Left lobe of liver (tissue), 2 donors: ENCODE measurements around the gene EVI5. TPM values are rescaled to one million over a fixed set of nuclear protein-coding genes. Genes with fewer than 3 reads are reported as not detected.
"Not testable (repeated sequence)": the region's sequence is repeated elsewhere in the genome, so short reads cannot be mapped to it uniquely, and the experiment has no call there.

Source experiments
- ATAC-seq: fragments of 200-7000 bp; cut with Tn5 transposase; one replicate; pipeline ENCODE4 v1.9.1; 2020; ENCODE audit warnings: mild to moderate bottlenecking, moderate library complexity
- DNase-seq: peaks from one replicate; pipeline ENCODE4 v3.0.0-alpha.2; 2020; ENCODE audit warnings: low spot score
- total RNA-seq: library from RNA; stranded (reverse); gene quantifications from one replicate; pipeline ENCODE4 v1.2.1, GENCODE V29; 2021
- donor health status: DM: no; HTN: no; CAD: no; lungs with moderate emphysema.
- donor health status: DM: no; HTN: yes; CAD: no.

The EVI5 gene
- total RNA-seq, 1 donor from 2014 or later = 29.2 TPM

GRCh38 chr1:92795166-92795565, 10.3 kb upstream of the EVI5 start:
- ATAC-seq = no peak
- DNase-seq = no peak

GRCh38 chr1:92792340-92792782, 7.5 kb upstream of the EVI5 start:
- DNase-seq (no peak), ATAC-seq (no peak)

- no peak for DNase-seq
Observed at GRCh38 chr1:92791487-92792066, 6.7 kb upstream of the EVI5 start.

GRCh38 chr1:92790867-92791266, 6.0 kb upstream of the EVI5 start:
- no peak for ATAC-seq
- DNase-seq = no peak

More at GRCh38 chr1:92791487-92792066, 6.7 kb upstream of the EVI5 start:
- no peak for ATAC-seq

GRCh38 chr1:92790081-92790480, 5.2 kb upstream of the EVI5 start:
- ATAC-seq (no peak), DNase-seq (no peak)

DNA sequence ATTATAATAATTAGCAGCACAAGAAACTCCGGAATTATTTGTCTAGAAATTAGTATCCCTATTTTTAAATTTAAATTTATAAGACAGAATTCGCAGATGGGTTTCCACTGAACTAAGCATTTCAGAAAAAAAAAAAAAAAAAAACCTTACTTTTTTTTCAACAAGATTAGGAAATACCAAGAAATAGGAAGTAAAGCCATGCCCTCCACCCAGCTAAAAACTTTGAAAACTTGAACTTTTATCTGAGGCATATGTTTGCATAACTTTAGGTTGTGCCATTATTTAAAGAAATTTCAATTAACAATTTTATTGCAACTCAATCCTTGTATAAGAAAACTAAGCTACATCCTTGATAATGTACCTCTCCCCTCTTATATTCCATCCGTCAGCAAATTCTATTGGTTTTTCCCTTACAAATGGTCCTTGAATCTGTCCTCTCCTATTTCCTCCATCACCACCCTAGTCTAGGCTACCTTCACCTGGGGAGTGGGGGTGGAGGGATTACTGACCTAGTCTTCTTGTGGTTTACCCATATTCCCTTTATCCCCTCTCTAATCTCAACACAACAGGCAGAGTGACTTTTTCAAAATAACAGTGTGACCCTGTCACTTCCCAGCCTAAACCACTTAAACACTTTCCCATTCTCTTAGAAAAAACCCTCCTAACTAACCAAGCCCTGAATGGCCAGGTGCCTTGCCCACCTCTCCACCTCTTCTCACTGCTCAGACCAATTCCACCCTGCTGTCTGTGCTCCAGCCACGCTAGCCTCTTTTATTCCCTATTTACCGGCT, 1.4 kb upstream of the EVI5 start:
- no peak for DNase-seq
- no peak for ATAC-seq

DNA sequence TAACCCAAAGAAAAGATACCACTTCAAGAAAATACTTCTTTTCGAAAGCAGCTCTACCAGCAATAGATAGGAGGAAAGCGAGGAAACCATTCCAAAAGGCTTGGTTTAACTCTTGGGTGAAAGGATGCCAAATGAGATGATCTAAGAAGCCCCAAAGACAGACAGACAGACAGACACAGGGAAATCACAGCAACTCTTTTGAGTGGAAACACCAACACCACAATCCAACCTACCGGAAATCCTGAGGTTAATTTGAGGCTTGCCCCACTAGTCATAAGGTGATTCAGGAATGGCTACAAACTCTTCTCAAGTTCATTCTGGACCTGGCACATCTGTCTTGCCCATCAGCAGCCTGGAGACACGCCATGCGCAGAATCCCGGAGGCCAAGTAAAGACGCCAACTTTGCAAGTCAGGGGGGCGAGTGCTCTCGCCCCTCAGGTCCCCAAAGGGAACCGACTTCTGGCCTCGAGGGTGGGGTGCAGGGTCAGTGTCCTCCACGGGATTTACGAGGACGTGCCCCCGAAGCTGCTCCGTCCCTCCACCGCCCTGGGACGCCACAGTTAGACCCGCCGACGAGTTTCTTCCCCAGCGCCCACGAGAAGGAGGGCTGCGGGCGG, 778 bp downstream of the EVI5 start:
- ATAC-seq = peak; percentile 6

GRCh38 chr1:92783550-92783949, 1.4 kb downstream of the EVI5 start:
- not testable (repeated sequence) for DNase-seq, ATAC-seq

More for the DNA sequence above, 778 bp downstream of the EVI5 start:
- no peak for DNase-seq

- ATAC-seq = no peak
- no peak for DNase-seq
Observed at GRCh38 chr1:92778376-92778775, 6.5 kb downstream of the EVI5 start.

- DNase-seq = no peak
- no peak for ATAC-seq
Observed at GRCh38 chr1:92774407-92774806, 10.5 kb downstream of the EVI5 start.

DNA sequence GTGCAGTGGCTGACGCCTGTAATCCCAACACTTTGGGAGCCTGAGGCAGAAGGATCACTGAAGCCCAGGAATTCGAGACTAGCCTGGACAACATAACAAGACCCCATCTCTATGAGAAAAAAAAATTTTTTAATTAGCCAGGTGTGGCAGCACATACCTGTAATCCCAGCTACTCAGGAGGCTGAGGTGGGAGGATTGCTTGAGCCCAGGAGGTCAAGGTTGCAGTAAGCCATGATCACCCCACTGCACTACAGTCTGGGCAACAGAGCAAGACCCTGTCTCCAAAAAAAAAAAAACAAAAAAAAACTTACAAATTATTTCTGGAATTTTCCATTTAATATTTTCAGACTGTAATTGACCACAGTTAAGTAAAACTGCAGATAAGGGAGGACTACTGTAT, 11.2 kb downstream of the EVI5 start:
- ATAC-seq, DNase-seq: not testable (repeated sequence)

- no peak for ATAC-seq
Observed at GRCh38 chr1:92769856-92770255, 15.1 kb downstream of the EVI5 start.

DNA sequence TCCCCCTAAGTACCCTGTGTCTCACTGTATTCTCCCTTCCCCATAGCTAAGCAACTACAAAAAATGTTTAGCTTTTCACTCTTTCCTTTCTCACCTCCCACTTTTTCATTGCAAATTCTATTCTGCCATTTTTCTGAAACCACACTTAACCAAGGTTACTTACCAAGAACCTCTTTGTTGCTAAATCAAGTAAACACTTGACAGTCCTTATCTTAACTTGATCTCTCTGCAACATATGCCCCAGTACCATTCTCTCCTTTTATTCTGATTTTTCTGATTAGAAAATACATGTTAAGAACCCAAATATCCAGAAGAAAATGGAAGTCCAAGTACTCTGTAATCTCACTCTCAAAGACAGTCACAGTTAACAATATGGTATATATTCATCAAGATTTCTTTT, 16.0 kb downstream of the EVI5 start:
- ATAC-seq = no peak
- no peak for DNase-seq

More at GRCh38 chr1:92769856-92770255, 15.1 kb downstream of the EVI5 start:
- no peak for DNase-seq

- no peak for ATAC-seq
- DNase-seq = no peak
Observed at GRCh38 chr1:92768296-92768695, 16.6 kb downstream of the EVI5 start.

- DNase-seq (no peak), ATAC-seq (no peak)
Observed at GRCh38 chr1:92764116-92764515, 20.8 kb downstream of the EVI5 start.

GRCh38 chr1:92762355-92762754, 22.6 kb downstream of the EVI5 start:
- DNase-seq = no peak
- ATAC-seq = no peak

- no peak for ATAC-seq
- DNase-seq = no peak
Observed at GRCh38 chr1:92759361-92759760, 25.5 kb downstream of the EVI5 start.

- DNase-seq (no peak), ATAC-seq (no peak)
Observed at GRCh38 chr1:92756537-92756936, 28.4 kb downstream of the EVI5 start.

GRCh38 chr1:92755541-92756461, 29.1 kb downstream of the EVI5 start:
- no peak for DNase-seq
- no peak for ATAC-seq

GRCh38 chr1:92754719-92755050, 30.2 kb downstream of the EVI5 start:
- ATAC-seq (no peak), DNase-seq (no peak)
